ENCODE data around the gene PDE6C. TPM values are rescaled to one million over a fixed set of nuclear protein-coding genes. Genes with fewer than 3 reads are reported as not detected.

Gene PDE6C
- polyA plus RNA-seq, 1 donor (not counting 4 experiments of a cell fraction or from before 2014, with no cell fraction given) = not detected

GRCh38 chr10:93666030-93666429 is 53.7 kb downstream of the PDE6C start:
- Histone ChIP-seq H4K20me1 (ENCODE audit: control insufficient read depth, extremely low read depth, insufficient read depth, low read length) (no peaks in the 10 kb centered on the region), H3K4me1 (ENCODE audit: control insufficient read depth, extremely low read depth, insufficient read depth, low read length) (no peaks in the 10 kb centered on the region), H3K9me3 (ENCODE audit: control insufficient read depth, low read depth, low read length) (no peaks in the 10 kb centered on the region), H2AFZ (ENCODE audit: control insufficient read depth, low read length) (no peak overlapping the region), H3K9ac (ENCODE audit: control insufficient read depth, extremely low read depth, insufficient read depth, low read length) (no peak overlapping the region), H3K27me3 (ENCODE audit: control insufficient read depth, extremely low read depth, insufficient read depth, low read length) (no peaks in the 10 kb centered on the region), H3K4me2 (ENCODE audit: control insufficient read depth, extremely low read depth, insufficient read depth, low read depth, low read length) (no peak overlapping the region), H3K4me3 (ENCODE audit: control insufficient read depth in 2 of 3, extremely low read depth in 1 of 3, insufficient read depth in 2 of 3, low read depth in 1 of 3, low read length in 3 of 3) (no peak overlapping the region), H3K79me2 (ENCODE audit: control insufficient read depth, insufficient read depth, low read length) (no peaks in the 10 kb centered on the region), H3K9me1 (ENCODE audit: control insufficient read depth, extremely low read depth, insufficient read depth, low read length) (no peaks in the 10 kb centered on the region), H3K27ac (ENCODE audit: control insufficient read depth, insufficient read depth, low read length) (no peak overlapping the region), H3K36me3 (ENCODE audit: control insufficient read depth in 2 of 2, extremely low read depth in 1 of 2, insufficient read depth in 2 of 2, low read length in 2 of 2) (peaks cover 0 to 5% of the 10 kb centered on the region in 2 experiments)
- dilution Hi-C loops (cut with MboI; ENCODE audit: extremely low pct_ligation_motif_present, low sequenced_read_pairs) = no loop called here
- DNase-seq (ENCODE audit: low read depth, low spot score) (no peak), FAIRE-seq (no peak)
- TF ChIP-seq EZH2 (IDR thresholded peaks at IDR 0.05; ENCODE audit: low read length) (no peak), CTCF (optimal IDR thresholded peaks at IDR 0.05 in 1 of 3, IDR thresholded peaks at IDR 0.05 in 1 of 3, conservative IDR thresholded peaks at IDR 0.05 in 1 of 3; ENCODE audit: extremely low read depth in 1 of 3, insufficient read depth in 2 of 3, low read length in 3 of 3) (no peak)

DNA sequence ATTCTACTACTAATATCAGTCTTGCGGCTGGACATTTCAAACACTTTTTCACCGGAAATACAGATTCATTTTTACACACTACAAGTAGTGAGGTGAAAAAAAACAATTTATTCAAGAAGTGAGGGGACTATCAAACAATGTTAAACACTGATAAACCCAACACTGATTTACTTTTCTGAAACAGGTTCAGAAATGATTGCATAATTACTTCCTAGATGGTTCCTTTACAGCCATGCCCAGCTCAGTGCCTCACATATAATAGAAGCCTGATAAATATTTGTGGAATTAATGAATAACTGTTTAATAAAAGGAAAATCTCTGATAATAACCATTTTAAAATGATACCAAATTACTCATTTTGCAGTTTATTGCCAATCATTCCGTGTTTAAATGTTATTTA is 55.5 kb downstream of the PDE6C start:
- Histone ChIP-seq H3K4me2 (ENCODE audit: control insufficient read depth, extremely low read depth, insufficient read depth, low read depth, low read length) (no peak overlapping the region), H4K20me1 (ENCODE audit: control insufficient read depth, extremely low read depth, insufficient read depth, low read length) (no peaks in the 10 kb centered on the region), H3K9ac (ENCODE audit: control insufficient read depth, extremely low read depth, insufficient read depth, low read length) (no peak overlapping the region), H3K4me3 (ENCODE audit: control insufficient read depth in 2 of 3, extremely low read depth in 1 of 3, insufficient read depth in 2 of 3, low read depth in 1 of 3, low read length in 3 of 3) (no peak overlapping the region), H3K9me1 (ENCODE audit: control insufficient read depth, extremely low read depth, insufficient read depth, low read length) (no peaks in the 10 kb centered on the region), H3K36me3 (ENCODE audit: control insufficient read depth in 2 of 2, extremely low read depth in 1 of 2, insufficient read depth in 2 of 2, low read length in 2 of 2) (peaks cover 0 to 6% of the 10 kb centered on the region in 2 experiments), H2AFZ (ENCODE audit: control insufficient read depth, low read length) (no peak overlapping the region), H3K79me2 (ENCODE audit: control insufficient read depth, insufficient read depth, low read length) (no peaks in the 10 kb centered on the region), H3K27ac (ENCODE audit: control insufficient read depth, insufficient read depth, low read length) (no peak overlapping the region), H3K27me3 (ENCODE audit: control insufficient read depth, extremely low read depth, insufficient read depth, low read length) (no peaks in the 10 kb centered on the region), H3K4me1 (ENCODE audit: control insufficient read depth, extremely low read depth, insufficient read depth, low read length) (no peaks in the 10 kb centered on the region), H3K9me3 (ENCODE audit: control insufficient read depth, low read depth, low read length) (no peaks in the 10 kb centered on the region)
- DNase-seq (ENCODE audit: low read depth, low spot score) (no peak), FAIRE-seq (no peak)
- dilution Hi-C loops (cut with MboI; ENCODE audit: extremely low pct_ligation_motif_present, low sequenced_read_pairs) = no loop called here
- TF ChIP-seq EZH2 (IDR thresholded peaks at IDR 0.05; ENCODE audit: low read length) = no peak
- TF ChIP-seq CTCF (optimal IDR thresholded peaks at IDR 0.05 in 1 of 3, IDR thresholded peaks at IDR 0.05 in 1 of 3, conservative IDR thresholded peaks at IDR 0.05 in 1 of 3; ENCODE audit: extremely low read depth in 1 of 3, insufficient read depth in 2 of 3, low read length in 3 of 3) = no peak
